ENCODE results near the gene CCBE1. TPM values are rescaled to one million over a fixed set of nuclear protein-coding genes. Genes with fewer than 3 reads are reported as not detected.

CCBE1 gene
- total RNA-seq, 1 donor from 2014 or later, result 14.0 TPM

DNA sequence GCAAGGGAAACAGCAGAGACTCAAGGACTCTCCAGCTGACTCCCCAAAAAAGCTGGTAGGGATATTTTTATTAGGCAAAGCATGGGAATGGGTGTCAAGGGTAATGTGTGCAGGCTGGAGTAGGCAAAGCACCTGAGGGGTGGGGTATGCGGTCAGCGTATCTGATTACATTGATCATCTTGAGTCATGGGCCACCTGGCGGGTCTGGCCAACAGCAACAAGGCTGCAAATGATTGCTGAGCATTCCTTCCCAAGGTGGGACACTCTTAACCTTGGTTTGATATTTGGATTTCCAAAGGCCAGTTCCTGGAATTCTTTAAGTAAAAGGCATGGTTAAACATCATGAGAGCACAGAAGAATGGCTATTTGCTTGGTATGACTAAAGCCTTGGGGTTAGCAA lies 32.6 kb upstream of the CCBE1 start:
- DNase-seq, result no peak

GRCh38 chr18:59728816-59729215 lies 31.6 kb upstream of the CCBE1 start:
- intact Hi-C loops (cut with DNase I), result no loop called here
- no peaks in the 10 kb centered on the region for H3K27me3 ChIP-seq (ENCODE audit: low read depth)
- DNase-seq (no peak), ATAC-seq (no peak)
- no peaks in the 10 kb centered on the region for H3K9me3 ChIP-seq
- H3K27ac ChIP-seq, result no peak overlapping the region
- no peak overlapping the region for H3K4me3 ChIP-seq
- TF ChIP-seq CTCF (IDR thresholded peaks at IDR 0.05), result no peak
- H3K36me3 ChIP-seq, result no peaks in the 10 kb centered on the region
- no peaks in the 10 kb centered on the region for H3K4me1 ChIP-seq

More for the DNA sequence above, 32.6 kb upstream of the CCBE1 start:
- H3K4me1 ChIP-seq, result no peaks in the 10 kb centered on the region
- no peak overlapping the region for H3K4me3 ChIP-seq
- no peaks in the 10 kb centered on the region for H3K27me3 ChIP-seq (ENCODE audit: low read depth)
- H3K36me3 ChIP-seq, result no peaks in the 10 kb centered on the region
- H3K9me3 ChIP-seq, result no peaks in the 10 kb centered on the region
- intact Hi-C loops (cut with DNase I), result no loop called here
- no peak overlapping the region for H3K27ac ChIP-seq
- no peak for ATAC-seq
- TF ChIP-seq CTCF (IDR thresholded peaks at IDR 0.05), result no peak

DNA sequence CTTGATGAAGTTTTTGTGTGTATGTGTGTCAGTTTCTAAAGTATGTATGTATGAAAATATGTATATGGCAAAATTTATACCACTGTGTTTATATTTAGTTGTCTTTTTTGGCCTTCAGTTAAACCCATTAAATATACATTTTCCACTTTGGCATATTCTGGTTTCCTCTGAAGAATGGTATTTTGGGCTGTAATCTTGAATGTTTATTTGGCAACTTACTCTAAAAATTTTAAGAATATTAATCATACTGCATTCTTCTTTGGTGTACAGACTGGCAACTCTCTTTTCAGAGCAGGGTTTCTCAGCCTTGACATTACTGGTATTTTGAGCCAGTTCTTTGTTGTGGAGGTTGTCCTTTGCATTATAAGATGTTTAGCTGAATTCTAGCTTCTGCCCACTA lies 27.9 kb upstream of the CCBE1 start:
- Histone ChIP-seq H3K27ac (no peak overlapping the region), H3K27me3 (ENCODE audit: low read depth) (no peaks in the 10 kb centered on the region), H3K4me1 (no peaks in the 10 kb centered on the region), H3K9me3 (no peaks in the 10 kb centered on the region), H3K4me3 (no peak overlapping the region), H3K36me3 (no peaks in the 10 kb centered on the region)
- TF ChIP-seq CTCF (IDR thresholded peaks at IDR 0.05), result no peak
- intact Hi-C loops (cut with DNase I), result no loop called here
- no peak for DNase-seq
- no peak for ATAC-seq

DNA sequence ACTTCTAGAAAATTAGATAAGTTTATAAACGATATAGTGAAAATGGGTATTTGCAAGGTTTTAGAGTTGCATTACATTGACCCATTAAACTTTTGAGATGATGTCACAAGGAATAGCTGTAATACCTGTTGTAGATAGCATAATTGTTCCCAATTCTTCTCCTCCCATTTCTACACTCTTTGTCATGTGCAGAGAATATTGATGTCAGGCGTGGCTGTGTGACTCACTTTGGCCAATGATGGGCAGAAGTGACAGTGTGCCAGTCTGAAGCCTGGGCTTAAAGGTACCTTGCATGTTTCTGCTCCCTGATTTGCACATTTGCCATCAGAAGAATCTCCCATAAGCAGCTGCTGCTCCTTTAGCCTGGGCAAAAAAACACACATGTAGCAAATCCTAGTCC lies 26.9 kb upstream of the CCBE1 start:
- intact Hi-C loops (cut with DNase I), result no loop called here

DNA sequence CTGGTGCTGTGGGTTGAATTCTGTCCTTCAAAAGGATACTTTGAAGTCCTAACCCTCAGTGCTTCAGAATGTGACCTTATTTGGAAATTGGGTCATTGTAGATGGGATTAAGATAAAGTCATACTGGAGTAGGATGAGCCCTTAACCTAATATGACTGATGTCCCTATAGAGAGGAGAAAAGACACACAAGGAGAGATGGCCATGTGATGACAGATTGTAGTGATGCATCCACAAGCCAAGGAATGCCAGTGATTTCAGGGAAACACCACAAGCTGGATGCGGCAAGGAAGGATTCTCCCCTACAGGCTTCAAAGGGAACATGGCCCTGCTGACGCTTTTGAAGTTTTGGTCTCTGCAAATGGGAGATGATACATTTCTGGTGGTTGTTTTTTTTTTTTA lies 24.7 kb upstream of the CCBE1 start:
- no peak for DNase-seq
- no peak for TF ChIP-seq CTCF (IDR thresholded peaks at IDR 0.05)
- H3K27ac ChIP-seq, result no peak overlapping the region
- ATAC-seq, result no peak
- H3K36me3 ChIP-seq, result no peaks in the 10 kb centered on the region
- intact Hi-C loops (cut with DNase I), result no loop called here
- H3K4me1 ChIP-seq, result no peaks in the 10 kb centered on the region
- H3K9me3 ChIP-seq, result no peaks in the 10 kb centered on the region
- no peaks in the 10 kb centered on the region for H3K27me3 ChIP-seq (ENCODE audit: low read depth)
- no peak overlapping the region for H3K4me3 ChIP-seq

More for the DNA sequence above, 26.9 kb upstream of the CCBE1 start:
- no peak for TF ChIP-seq CTCF (IDR thresholded peaks at IDR 0.05)
- DNase-seq (no peak), ATAC-seq (no peak)
- H3K36me3 ChIP-seq, result no peaks in the 10 kb centered on the region
- H3K4me1 ChIP-seq, result no peaks in the 10 kb centered on the region
- H3K4me3 ChIP-seq, result no peak overlapping the region
- H3K27me3 ChIP-seq (ENCODE audit: low read depth), result no peaks in the 10 kb centered on the region
- H3K9me3 ChIP-seq, result no peaks in the 10 kb centered on the region
- no peak overlapping the region for H3K27ac ChIP-seq

GRCh38 chr18:59721211-59721610 lies 24.0 kb upstream of the CCBE1 start:
- no peak for ATAC-seq
- H3K4me3 ChIP-seq, result no peak overlapping the region
- no peaks in the 10 kb centered on the region for H3K36me3 ChIP-seq
- no peaks in the 10 kb centered on the region for H3K9me3 ChIP-seq
- no peak overlapping the region for H3K27ac ChIP-seq
- intact Hi-C loops (cut with DNase I), result no loop called here
- no peaks in the 10 kb centered on the region for H3K27me3 ChIP-seq (ENCODE audit: low read depth)
- DNase-seq, result no peak
- H3K4me1 ChIP-seq, result no peaks in the 10 kb centered on the region
- no peak for TF ChIP-seq CTCF (IDR thresholded peaks at IDR 0.05)

Data from lower lobe of right lung (tissue), 2 donors.